Stimulated activated CD8-positive, alpha-beta memory T cell treated with anti-CD3 and anti-CD28 coated beads, Interleukin-4, amount 100 ng/mL, for 48 hours (primary cell): ENCODE data around the gene KIAA1191.

Experiments
- DNase-seq: peaks from one replicate; pipeline ENCODE4 v3.0.0-alpha.2; 2020

Gene KIAA1191

GRCh38 chr5:176388444-176389134 is 27.0 kb upstream of the KIAA1191 start, which contains the start of the genes HIGD2A and NOP16:
TSS of gene HIGD2A (plus strand) at chr5:176388751. CDS start at chr5:176388820, 69 bp downstream.
TSS of gene NOP16 (minus strand) at chr5:176388598. CDS start at chr5:176388539, 59 bp downstream.
- DNase-seq: peak; percentile 99

GRCh38 chr5:176388003-176388443 is 26.5 kb upstream of the KIAA1191 start:
- DNase-seq: no peak

- DNase-seq: no peak
Measured at GRCh38 chr5:176387384-176387925, 25.9 kb upstream of the KIAA1191 start.

DNA sequence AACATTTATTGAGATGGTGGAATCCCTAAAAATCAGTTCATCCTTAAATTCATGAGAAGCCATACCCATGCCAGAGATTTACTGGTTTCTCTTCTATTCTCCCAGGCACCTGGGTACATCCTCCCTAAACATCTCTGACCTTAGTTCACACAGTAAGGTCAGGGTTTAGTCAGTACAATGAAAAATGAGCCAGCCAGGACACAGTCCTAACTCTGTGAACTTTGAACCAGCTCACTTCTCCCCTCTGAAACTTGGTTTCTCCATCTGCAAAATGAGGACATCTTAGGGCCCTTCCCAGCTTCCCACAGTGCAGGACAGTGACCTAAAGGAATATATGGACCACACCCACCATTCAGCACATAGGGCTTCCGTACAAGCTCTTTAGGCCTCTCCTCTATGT is 24.9 kb upstream of the KIAA1191 start:
- DNase-seq: no peak

DNA sequence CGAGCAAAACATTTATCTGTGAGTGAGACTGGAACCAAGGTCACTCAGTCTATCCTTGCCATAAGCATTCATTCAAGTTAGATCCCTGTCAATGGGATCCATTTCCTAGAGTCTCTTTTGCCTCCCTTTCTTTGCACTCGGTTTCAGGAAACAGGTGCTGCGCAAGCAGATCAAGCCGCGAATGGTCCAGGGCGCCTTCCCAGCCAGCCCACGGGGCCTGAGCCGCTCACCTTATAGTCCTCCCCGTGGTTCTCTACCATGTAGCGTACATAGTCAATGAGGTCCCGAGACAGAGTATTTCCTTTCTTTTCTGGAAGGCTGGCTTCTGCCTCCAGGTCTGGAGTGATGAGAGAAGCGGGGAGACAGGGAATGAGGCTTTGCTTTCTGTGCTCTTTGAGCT is 23.4 kb upstream of the KIAA1191 start:
- DNase-seq: no peak

DNA sequence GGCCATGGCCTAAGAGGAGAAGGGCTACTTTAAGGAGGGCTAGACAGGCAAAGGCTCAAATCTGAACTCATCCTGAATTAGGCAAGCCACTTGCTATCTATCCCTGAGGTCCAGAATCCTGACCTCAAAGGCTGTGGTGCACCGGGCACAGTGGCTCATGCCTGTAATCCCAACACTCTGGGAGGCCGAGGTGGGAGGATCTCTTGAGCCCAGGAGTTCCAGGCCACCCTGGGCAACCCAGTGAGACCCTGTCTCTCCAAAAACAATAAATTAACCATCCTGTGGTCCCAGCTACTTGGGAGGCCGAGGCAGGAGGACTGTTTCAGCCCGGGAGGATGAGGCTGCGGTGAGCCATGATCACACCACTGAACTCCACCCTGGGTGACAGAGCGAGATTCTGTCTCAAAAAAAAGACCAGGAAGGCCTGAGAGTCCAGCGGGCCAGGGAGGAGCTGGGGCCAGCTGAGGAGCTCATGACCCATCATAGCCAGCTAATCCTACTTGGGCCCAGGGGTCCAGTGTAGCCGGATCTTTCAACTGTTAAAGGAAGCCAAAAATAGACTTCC is 22.9 kb upstream of the KIAA1191 start:
- no peak for DNase-seq

DNA sequence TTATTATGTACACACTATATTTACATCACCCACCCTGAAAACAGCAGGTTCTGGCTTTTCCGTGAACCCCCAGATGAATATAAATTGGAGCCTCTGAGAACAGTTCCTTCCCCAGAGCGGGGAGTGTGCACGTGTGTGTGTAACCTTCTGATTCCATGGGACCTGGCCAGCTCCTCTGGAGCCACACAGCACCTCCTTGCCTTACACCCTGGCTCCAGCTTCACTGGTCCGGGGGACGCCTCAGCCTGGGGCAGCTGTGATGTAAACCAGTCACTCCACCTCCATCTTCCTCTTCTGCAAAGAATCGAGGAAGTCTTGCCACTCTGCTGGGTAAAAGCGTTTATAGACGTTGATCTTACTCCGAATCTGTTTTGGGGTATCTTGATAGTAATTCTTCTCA is 22.4 kb upstream of the KIAA1191 start:
- DNase-seq: no peak

GRCh38 chr5:176383248-176383905 is 21.8 kb upstream of the KIAA1191 start:
- no peak for DNase-seq

- no peak for DNase-seq
Measured at GRCh38 chr5:176382721-176383120, 21.2 kb upstream of the KIAA1191 start.

GRCh38 chr5:176381979-176382378 is 20.4 kb upstream of the KIAA1191 start:
- DNase-seq: no peak

GRCh38 chr5:176381423-176381822 is 19.9 kb upstream of the KIAA1191 start:
- DNase-seq: no peak

DNA sequence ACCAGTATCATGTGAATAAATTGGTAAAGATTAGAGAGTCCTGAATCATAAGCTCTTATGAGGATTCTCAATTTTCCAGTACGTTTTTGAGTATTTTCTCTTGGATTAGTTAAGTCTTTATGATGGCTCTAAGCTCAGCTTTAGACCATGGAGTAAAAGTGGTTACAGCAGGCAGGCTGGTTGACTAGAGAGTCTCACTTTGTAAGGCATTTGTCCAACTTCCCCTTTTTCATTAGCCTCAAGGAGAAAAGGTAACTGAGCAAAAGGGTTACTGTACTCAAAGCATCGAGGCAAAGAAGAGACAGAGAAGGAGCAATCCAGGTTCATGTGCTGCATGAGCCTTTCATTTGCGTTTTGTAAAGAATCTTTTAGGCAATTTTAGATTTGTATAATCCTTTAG is 18.3 kb upstream of the KIAA1191 start:
- DNase-seq: no peak

DNA sequence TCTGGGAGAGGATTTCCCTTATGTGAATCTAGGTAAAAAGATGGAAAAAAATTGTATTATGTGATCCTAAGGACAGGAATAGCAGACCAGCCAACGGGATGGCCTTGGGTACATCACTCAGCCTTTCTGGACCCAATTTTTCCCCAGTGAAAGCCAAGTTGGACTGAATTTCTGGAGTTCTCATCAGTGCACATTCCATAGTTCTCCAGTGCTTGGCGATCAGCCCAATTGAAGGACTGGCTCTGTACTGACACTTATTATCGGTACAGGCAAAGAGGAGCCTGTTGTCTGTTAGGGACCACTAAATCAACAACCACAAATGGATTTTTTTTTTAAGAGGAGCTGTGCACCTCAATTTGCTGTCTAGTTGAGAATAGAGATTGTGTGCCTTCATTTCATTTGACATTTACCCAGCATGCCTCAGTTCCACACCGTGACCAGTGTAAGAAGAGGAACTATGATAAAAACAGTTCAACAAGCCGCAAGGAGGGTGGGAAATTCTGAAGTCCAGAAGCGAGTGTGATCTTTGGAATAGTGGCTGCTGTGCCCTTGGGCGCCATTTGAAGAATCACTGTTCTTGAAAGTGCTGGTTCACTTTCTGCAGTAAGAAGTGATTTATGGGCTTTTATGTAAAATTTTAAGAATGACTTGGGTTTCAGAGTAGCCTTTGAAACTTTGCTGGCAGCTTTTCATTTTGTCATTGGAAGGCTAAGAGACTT is 11.7 kb upstream of the KIAA1191 start:
- no peak for DNase-seq

DNA sequence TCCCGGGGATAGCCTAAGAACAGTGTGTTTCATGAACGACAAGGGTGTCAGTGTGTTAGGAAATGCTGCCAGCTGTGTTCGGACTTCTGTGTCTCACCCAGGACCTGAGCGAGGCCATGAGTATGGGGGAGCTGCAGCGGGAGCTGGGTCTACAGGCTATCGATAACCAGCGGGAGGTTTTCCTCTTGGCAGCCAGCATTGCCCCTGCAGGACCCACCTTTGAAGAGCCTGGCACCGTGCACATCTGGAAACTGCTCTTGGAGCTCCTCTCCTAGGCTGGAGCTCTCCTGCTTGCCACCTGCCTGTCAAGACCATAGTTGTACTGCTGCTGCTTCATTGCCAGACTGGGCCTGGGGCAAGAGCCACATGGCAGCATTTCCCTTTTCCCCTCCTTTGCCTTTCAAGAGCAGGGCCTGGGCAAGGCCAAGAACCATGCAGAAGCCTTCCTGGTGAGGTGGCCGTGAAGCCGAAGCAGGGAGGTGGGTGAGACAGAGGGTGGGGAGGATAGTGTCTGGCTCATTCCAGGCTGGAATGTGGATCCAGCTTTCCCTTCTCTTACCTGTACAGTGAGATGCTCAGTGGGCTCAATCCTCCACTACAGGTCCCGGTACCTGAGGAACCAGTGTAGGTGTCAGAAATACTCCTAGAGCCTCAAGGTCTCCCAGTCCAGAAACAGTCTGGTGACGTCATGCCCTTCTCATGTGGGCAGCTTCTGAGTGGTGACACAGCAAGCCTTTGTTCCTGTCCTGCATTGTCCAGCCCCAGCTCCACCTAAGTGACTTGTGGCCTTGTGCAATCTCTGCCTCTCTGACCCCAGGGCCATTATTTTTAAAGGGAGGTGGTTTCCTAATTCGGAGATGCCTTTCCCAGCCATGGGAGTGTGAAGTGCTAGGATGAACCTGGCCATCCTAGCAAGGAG is 10.3 kb upstream of the KIAA1191 start:
- no peak for DNase-seq

GRCh38 chr5:176369934-176370711 is 8.6 kb upstream of the KIAA1191 start:
- no peak for DNase-seq

GRCh38 chr5:176368726-176369125 is 7.2 kb upstream of the KIAA1191 start:
- no peak for DNase-seq

- no peak for DNase-seq
Measured at GRCh38 chr5:176366232-176366894, 4.8 kb upstream of the KIAA1191 start.

DNA sequence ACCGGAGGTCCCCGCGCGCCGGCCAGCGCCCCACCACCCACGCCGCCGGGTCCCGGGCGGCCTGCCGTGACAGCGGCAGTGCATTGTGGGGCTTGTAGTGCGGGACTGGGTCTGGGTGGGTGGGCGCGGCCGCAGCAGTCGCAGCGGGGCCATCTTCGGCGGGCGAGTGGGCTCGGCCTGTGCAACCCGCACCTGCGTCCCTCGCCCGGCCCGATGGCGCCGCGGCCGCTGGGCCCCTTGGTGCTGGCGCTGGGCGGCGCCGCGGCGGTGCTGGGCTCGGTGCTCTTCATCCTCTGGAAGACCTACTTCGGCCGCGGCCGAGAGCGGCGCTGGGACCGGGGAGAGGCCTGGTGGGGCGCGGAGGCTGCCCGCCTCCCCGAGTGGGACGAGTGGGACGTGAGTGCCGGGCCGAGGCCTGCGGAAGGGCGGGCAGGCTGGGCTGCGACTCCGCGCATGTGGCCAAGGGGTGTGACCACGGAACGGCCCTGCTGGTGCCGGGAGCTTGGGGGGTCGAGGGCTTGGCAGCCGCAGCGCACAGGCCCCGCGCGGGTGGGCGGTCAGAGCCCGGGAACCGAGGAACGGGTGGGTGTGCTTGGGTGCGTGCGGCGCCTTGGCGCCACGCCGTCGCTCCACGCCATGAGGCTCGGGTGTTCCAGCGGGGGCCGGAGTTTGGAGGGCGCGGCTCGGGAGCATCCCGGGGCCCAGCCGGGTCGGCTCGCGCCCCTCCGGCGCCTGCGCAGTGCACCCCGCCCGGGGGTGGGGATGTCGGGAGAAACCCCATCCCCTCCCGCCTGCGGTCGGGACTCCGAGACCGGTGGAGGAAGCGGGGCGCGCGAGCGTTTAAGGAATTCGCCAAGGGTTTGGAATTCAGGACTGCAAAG is 4.0 kb upstream of the KIAA1191 start, which contains the start of gene ARL10:
Gene ARL10 (plus strand): TSS at position 137 of the 881 bp plus-strand sequence. CDS start 77 bp downstream, at position 214.
- DNase-seq: peak; percentile 76

DNA sequence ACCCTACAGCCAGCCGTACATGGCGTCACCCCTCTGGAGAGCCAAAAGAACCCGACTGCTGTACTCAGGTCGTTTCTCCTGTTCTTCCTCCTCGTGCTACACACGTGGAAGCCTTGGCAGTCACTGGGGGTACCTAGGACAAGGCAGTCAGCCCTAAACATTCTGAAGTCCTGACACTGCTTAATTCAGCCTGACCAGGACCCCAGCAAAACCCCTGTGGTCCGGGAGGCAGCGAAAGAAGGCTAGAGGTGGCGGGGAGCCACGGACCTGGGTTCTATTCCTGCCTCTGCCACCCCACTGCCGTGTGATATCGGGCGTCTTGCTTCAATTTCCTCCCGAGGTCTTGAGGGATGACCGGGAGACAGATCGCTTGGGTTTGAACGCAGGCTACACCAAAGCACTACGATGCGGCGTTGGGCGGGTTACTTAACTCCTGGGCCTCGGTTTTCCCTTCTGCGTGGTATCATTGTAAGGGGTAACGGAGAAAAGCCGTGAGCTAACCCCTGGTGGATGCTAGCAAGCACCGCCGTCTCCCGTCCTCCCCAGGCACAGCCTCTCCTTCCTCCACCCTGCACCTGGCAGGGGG is 3.3 kb upstream of the KIAA1191 start:
- no peak for DNase-seq
